ENCODE results near the gene GLI2.

GLI2 gene

DNA sequence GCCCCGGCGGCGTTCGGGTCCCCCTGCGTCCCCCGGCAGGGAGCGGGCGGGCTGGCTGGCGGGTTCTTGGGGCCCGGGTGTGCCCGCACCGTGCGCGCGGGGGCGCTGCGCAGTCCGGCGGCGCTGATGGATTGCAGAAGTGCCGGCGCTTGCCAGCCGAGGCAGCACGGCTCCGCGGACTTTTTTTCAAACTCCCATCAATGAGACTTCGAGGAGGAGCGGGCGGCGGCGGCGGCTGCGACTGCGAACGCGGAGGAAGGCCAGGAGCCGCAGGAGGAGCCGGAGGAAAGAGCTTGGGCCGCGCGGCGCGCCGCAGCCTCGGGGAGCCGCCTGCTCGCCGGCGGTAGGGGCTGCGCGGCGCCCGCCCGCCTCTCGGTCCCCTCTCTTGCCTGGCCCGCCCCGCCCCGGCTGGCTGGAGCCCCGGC is at the start of gene GLI2:
TSS of gene GLI2 (plus strand) at position 123 of the 425 bp plus-strand sequence. CDS start 61,453 bp downstream, outside the sequence.
- DNase-seq (ENCODE audit: low spot score): no peak

DNA sequence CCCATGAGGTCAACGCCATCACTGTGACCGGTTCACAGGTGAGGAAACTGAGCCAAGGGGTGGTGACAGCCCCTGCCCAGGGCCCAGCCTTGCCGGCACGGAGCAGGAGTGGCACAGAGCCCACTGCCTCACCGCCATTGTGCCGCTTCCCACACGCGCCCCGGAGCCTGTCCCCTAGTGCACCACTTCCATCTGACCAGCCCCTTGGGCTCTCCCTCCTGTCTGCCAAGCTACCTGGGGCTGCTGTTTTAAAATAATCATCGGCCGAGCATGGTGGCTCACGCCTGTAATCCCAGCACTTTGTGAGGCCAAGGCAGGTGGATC is 49.7 kb upstream of the GLI2 start:
- no peak for DNase-seq (ENCODE audit: low spot score)

- no peak for DNase-seq (ENCODE audit: low spot score)
These were observed 49.0 kb upstream of the GLI2 start for GRCh38 chr2:120686511-120687168.

- DNase-seq (ENCODE audit: low spot score): no peak
These were observed 48.5 kb upstream of the GLI2 start for GRCh38 chr2:120687210-120687609.

GRCh38 chr2:120690521-120690920 is 45.1 kb upstream of the GLI2 start:
- no peak for DNase-seq (ENCODE audit: low spot score)

DNA sequence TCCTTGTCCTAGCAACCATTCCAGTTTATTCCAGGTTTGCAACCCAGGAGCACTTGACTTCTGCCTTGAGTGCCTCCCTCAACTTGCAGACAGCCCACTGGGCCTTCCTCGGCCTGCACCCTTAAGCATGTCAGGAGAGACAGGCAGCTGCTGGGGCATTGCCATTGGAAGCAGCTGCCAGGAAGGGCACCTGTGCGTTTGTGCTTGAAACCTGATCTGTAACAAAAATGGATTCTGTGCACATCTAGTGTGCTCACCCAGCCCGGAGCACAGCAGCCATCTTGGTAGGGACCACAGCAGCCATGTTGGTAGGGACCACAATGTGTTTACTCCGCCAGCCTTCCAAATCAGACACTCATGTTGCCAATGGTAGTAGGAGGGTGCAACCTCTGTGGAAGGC is 44.3 kb upstream of the GLI2 start:
- DNase-seq (ENCODE audit: low spot score): no peak

DNA sequence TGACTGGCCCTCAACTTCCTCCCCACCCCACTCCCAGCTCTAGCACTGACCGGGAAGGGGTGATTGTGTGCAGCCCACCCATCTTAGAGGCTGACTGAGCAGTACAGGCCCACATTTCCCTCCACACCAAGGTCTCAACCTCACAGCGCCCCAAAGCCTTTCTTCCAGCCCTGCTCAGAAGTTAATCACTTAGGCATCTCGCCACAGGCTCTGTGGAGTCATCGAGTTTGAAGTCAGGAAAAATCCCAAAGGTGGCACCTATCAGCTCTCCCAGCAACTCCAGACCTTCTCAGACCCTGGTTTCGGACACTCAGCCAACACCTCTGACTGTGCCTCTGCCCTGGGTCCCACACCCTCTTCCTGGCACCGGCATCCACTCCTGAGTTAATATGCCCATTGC is 43.0 kb upstream of the GLI2 start:
- DNase-seq (ENCODE audit: low spot score): no peak

DNA sequence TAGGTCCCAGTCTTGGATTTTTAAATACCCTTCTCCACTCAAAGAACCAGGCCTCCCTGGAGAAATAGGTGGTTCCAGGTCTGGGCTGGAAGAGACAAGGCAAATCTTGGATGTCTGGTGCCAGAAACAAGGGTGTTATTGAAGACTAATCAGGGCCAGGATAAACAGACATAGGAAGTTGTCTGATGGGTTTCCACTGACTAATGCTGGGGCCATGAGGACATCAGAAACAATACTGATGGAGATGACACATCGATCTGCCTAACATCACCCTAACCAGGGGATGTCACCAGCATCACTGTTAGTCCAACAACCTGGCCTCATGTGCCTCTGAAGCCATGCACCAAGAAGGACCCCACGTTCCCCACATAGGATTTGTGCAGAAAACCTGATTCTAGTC is 42.5 kb upstream of the GLI2 start:
- no peak for DNase-seq (ENCODE audit: low spot score)

DNA sequence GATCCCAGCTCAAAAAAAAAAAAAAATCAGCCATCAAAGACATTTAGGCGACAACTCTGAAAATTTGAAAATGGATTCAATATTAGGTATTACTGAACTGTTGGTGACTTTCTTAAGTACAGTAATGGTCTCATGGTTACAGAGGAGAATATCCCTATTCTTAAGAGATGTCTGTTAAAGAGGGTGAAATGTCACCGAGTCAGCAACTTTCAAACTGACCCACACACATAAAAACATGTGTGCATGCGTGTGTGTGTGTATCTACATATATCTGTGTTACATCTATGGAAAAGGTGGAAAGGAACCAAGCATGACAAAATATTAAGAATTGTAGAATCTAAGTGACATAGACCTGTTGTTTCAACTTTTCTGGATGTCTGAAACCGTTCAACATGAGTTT is 41.6 kb upstream of the GLI2 start:
- DNase-seq (ENCODE audit: low spot score): no peak

- DNase-seq (ENCODE audit: low spot score): no peak
These were observed 38.2 kb upstream of the GLI2 start for GRCh38 chr2:120697471-120697870.

DNA sequence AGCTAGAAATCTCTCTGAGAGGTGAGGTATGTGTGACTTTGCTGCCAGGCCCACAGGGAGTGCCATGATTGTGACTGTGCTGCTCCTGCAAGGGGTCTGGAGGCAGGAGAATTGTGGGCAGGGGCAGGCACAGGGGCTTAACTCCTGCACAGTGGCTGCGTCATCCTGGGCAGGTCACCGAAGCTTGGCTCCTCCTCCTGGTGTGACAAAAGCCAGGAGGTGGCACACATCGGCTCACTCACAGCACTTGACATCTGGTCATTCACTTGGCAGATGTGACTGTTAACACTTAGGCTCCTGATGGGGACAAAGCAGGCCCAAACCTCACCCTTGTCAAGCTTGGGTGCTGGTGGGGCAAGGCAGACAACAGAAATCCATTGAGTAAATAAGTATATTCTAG is 36.4 kb upstream of the GLI2 start:
- DNase-seq (ENCODE audit: low spot score): no peak

DNA sequence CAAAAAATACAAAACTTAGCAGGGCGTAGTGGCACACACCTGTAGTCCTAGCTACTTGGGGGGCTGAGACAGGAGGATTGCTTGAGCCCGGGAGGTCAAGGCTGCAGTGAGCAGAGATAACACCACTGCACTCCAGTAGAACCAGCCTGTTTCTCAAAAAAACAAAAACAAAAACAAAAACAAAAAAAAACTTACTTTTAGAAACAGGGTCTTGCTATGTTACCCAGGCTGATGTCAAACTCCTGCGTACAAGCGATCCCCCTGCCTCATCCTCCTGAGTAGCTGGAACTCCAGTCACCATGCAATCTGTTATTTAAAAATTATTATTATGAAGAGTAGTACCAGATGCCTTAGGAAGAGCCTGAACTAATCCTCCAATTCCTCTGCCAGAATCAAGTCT is 35.0 kb upstream of the GLI2 start:
- no peak for DNase-seq (ENCODE audit: low spot score)

DNA sequence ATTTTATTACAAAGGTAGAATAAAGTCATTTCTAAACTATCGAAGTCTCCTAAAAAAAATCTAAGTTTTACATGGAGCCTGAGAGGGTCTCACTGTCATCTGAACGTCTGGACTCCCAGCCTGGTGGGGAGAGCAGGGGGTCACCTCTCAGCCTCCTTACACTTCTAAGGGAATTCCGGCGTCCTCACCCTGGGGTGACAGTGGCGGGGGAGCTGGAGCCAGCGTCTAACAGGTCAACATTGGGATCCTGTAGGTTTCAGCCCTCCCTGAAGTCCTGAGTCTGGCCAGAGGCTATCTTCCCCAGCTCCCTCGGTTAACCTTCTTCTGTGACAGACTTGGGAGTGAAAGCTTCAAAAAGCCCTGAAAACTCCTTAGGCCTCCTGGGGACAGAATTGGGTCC is 34.6 kb upstream of the GLI2 start:
- DNase-seq (ENCODE audit: low spot score): no peak

GRCh38 chr2:120701499-120701898 is 34.2 kb upstream of the GLI2 start:
- DNase-seq (ENCODE audit: low spot score): no peak

GRCh38 chr2:120702061-120702460 is 33.6 kb upstream of the GLI2 start:
- DNase-seq (ENCODE audit: low spot score): no peak

GRCh38 chr2:120702801-120703200 is 32.9 kb upstream of the GLI2 start:
- DNase-seq (ENCODE audit: low spot score): no peak

GRCh38 chr2:120703330-120703994 is 32.2 kb upstream of the GLI2 start:
- no peak for DNase-seq (ENCODE audit: low spot score)

DNA sequence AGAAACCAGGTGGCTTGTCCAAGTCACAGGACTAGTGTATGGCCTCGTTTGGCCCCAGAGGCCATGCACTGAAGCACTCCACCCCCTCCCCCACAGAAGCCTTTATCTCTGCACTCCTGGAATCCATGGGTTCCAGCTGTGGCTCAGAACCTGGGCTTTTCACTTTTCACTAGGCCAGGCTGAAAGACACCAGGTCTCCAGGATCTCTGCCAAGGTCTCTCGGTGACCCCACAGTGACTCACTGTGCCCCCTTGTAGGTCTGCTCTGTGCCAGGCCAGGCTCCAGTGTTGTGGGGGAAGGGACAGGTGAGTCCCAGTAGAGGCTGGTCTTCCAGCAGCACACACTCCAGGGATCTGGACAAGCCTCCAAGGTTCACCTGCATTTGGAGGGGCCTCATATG is 31.0 kb upstream of the GLI2 start:
- DNase-seq (ENCODE audit: low spot score): no peak

- no peak for DNase-seq (ENCODE audit: low spot score)
These were observed 27.9 kb upstream of the GLI2 start for GRCh38 chr2:120707816-120708215.

- DNase-seq (ENCODE audit: low spot score): no peak
These were observed 26.6 kb upstream of the GLI2 start for GRCh38 chr2:120708944-120709607.

DNA sequence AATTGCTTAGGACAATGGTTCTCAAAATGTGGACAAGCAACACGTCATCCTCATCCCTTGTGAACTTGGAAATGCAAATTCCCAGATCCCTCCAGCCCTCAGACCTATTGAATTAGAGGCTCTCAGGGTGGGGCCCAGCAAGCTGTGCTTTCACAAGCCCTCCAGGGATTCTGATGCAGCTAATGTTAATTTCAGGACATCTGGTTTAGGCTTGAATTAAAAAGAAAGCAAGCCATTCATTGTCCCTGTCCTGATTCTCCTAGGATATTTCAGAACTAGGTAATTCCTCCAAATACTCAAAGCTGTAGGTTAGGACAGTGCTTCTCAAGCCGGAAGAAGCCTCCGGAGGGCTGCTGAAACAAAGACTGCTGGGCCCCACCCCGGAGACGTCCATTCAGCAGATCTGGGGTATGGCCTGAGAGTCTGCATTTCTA is 26.0 kb upstream of the GLI2 start:
- DNase-seq (ENCODE audit: low spot score): no peak

DNA sequence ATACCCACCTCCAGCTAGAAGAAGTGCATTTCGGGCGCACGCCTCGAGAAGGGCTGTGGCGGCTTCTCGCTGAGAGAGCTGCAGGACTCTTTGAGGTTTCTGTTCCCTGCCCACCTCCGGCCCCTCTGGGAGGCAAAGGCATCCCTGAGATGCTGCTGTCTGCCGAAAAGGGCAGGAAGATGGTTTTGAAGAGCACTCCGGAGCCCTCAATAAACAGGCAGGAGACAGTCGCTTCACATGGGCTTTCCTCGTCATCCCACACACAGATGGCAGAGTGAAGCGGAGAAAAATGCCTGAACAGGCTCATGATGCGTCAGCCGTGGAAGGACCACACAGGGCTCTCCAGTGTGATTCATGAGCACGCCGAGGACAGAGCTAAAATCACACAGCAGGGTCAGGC is 25.4 kb upstream of the GLI2 start:
- no peak for DNase-seq (ENCODE audit: low spot score)

- DNase-seq (ENCODE audit: low spot score): no peak
These were observed 24.0 kb upstream of the GLI2 start for GRCh38 chr2:120711694-120712093.
